ENCODE results near the gene TPM1. TPM values are rescaled to one million over a fixed set of nuclear protein-coding genes. Genes with fewer than 3 reads are reported as not detected.
"Not testable (repeated sequence)": the region's sequence is repeated elsewhere in the genome, so short reads cannot be mapped to it uniquely, and the experiment has no call there.

The TPM1 gene
- total and polyA plus RNA-seq, 7 donors = 1,097 to 5,131 (median 2,822) TPM

DNA sequence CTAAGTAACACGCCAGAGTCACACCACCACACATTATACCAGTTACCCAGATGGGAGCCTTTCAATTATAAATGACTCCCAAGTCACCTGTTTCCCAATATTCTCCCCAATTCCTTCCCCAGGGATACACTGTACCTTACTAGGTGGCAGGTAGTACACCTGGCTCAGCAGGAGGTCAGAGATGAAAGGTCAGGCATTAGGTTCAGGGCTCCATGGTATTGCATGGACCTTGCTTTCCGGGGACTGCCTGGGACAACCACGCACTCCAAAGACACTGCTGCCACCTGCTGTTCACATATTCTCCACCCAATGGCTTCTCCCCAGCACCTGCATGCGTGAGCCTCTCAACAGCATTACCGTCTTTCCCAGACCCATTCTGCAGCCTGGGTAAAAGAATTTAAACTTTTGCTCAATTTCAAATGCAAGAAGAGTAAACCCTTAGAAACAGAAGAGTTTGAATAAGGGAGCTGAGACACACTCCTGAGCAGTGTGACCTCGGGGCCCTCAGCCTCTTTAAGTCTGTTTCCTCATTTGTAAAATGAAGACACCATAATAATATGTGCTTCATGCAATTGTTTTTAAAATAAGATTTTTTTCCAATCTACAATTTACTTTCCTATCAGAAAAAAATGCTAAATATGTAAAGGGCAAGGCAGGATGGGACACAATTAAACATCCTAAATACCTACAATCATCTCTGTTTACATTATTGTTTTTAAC is 51.1 kb downstream of the TPM1 start:
- ATAC-seq (peak; percentile 94 to 98 (median 96)), DNase-seq (peak; percentile 76 to 85)
- no peaks in the 10 kb centered on the region for H3K36me3 ChIP-seq (ENCODE audit: insufficient read depth in 1 of 2, low read depth in 1 of 2)
- TF ChIP-seq, protein P1, sequence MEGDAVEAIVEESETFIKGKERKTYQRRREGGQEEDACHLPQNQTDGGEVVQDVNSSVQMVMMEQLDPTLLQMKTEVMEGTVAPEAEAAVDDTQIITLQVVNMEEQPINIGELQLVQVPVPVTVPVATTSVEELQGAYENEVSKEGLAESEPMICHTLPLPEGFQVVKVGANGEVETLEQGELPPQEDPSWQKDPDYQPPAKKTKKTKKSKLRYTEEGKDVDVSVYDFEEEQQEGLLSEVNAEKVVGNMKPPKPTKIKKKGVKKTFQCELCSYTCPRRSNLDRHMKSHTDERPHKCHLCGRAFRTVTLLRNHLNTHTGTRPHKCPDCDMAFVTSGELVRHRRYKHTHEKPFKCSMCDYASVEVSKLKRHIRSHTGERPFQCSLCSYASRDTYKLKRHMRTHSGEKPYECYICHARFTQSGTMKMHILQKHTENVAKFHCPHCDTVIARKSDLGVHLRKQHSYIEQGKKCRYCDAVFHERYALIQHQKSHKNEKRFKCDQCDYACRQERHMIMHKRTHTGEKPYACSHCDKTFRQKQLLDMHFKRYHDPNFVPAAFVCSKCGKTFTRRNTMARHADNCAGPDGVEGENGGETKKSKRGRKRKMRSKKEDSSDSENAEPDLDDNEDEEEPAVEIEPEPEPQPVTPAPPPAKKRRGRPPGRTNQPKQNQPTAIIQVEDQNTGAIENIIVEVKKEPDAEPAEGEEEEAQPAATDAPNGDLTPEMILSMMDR (IDR thresholded peaks at IDR 0.05) = peak; percentile 86
- WGBS, 3 donors = 25 to 30% (median 25%) methylated on average over 6 of the region's 6 CpGs
- no peaks in the 10 kb centered on the region for H3K9me3 ChIP-seq
- H3K27me3 ChIP-seq (ENCODE audit: insufficient read depth in 3 of 3, low read length in 2 of 3) = no peaks in the 10 kb centered on the region
- H3K4me1 ChIP-seq = no peaks in the 10 kb centered on the region
- intact Hi-C loops (cut with DNase I) = loop anchor here (1.0 to 10.0 kb wide), 8 partner anchors 46 to 311 kb away; no protein-coding TSS in a partner anchor
- H3K4me3 ChIP-seq = no peak overlapping the region
- no peak overlapping the region for H3K27ac ChIP-seq

DNA sequence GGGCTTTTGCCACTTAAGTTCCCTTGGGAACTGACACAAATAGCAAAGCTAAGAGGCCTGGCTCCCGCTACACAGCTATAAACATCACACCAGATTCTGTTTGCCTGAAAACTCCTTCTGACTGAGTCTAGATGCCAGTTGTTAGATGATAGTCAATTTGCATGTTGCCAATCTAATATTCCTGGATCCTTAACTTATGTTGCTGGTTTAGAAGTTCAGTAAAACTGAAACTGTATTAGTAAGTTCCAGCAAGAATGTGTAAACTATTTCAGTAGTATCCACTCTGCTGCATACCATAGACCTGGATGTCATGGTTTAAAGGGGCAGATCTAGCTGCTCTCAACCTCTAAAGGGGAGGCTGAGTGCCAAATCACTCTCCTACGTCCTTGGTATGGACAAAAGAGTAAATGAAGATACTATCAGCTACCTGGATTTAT is 52.0 kb downstream of the TPM1 start:
- H3K4me1 ChIP-seq = no peaks in the 10 kb centered on the region
- no peaks in the 10 kb centered on the region for H3K36me3 ChIP-seq (ENCODE audit: insufficient read depth in 1 of 2, low read depth in 1 of 2)
- intact Hi-C loops (cut with DNase I) = loop anchor here (2.0 to 10.0 kb wide), 5 partner anchors 47 to 312 kb away; no protein-coding TSS in a partner anchor
- H3K27ac ChIP-seq = no peak overlapping the region
- TF ChIP-seq, protein P1 (IDR thresholded peaks at IDR 0.05) = no peak
- ATAC-seq (peak in 2 of 4 donors; percentile 48 to 53), DNase-seq (no peak)
- no peaks in the 10 kb centered on the region for H3K27me3 ChIP-seq (ENCODE audit: insufficient read depth in 3 of 3, low read length in 2 of 3)
- H3K9me3 ChIP-seq = no peaks in the 10 kb centered on the region
- WGBS, 3 donors = 30 to 76% (median 40%) methylated on average over 2 of the region's 2 CpGs
- H3K4me3 ChIP-seq = no peak overlapping the region

DNA sequence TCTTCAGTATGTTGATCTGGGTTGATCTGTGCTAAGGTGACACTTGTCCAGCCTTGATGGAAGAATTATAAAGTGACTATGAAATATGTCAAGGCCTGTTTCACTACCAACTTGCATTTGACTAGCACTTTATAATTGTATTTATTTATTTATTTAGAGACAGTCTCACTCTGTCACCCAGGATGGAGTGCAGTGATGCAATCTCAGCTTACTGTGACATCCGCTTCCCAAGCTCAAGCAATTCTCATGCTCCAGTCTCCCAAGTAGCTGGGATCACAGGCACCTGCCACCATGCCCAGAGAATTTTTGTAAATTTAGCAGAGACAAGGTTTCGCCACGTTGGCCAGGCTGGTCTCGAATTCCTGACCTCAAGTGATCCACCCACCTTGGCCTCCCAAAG is 53.6 kb downstream of the TPM1 start:
- intact Hi-C loops (cut with DNase I) = loop anchor here in 1 of 2 donors (10.0 kb wide), 2 partner anchors 101 to 311 kb away; no protein-coding TSS in a partner anchor
- ATAC-seq = no peak

DNA sequence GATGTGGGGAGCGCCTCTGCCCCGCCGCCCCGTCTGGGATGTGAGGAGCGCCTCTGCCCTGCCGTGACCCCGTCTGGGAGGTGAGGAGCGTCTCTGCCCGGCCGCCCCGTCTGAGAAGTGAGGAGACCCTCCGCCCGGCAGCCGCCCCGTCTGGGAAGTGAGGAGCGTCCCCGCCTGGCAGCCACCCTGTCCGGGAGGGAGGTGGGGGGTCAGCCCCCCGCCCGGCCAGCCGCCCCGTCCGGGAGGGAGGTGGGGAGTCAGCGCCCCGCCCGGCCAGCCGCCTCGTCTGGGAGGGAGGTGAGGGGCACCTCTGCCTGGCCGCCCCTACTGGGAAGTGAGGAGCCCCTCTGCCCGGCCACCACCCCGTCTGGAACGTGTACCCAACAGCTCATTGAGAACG is 56.4 kb downstream of the TPM1 start:
- not testable (repeated sequence) for H3K9me3 ChIP-seq; ATAC-seq; DNase-seq; H3K36me3 ChIP-seq (ENCODE audit: insufficient read depth in 1 of 2, low read depth in 1 of 2); H3K27me3 ChIP-seq (ENCODE audit: insufficient read depth in 3 of 3, low read length in 2 of 3); H3K4me3 ChIP-seq; H3K4me1 ChIP-seq; H3K27ac ChIP-seq
- WGBS, 3 donors = 92 to 94% (median 92%) methylated on average over 12 to 28 of the region's 33 CpGs
- intact Hi-C loops (cut with DNase I) = loop anchor here in 1 of 2 donors (10.0 kb wide), 2 partner anchors 104 to 314 kb away; no protein-coding TSS in a partner anchor

More for the DNA sequence above, 53.6 kb downstream of the TPM1 start:
- Histone ChIP-seq H3K27ac (no peak overlapping the region), H3K27me3 (ENCODE audit: insufficient read depth in 3 of 3, low read length in 2 of 3) (no peaks in the 10 kb centered on the region), H3K4me3 (no peak overlapping the region), H3K4me1 (no peaks in the 10 kb centered on the region), H3K36me3 (ENCODE audit: insufficient read depth in 1 of 2, low read depth in 1 of 2) (no peaks in the 10 kb centered on the region), H3K9me3 (no peaks in the 10 kb centered on the region)
- DNase-seq = no peak
- 85 to 93% (median 85%) methylated on average over 4 of the region's 4 CpGs for WGBS, 3 donors
- TF ChIP-seq, protein P1 (IDR thresholded peaks at IDR 0.05) = no peak

DNA sequence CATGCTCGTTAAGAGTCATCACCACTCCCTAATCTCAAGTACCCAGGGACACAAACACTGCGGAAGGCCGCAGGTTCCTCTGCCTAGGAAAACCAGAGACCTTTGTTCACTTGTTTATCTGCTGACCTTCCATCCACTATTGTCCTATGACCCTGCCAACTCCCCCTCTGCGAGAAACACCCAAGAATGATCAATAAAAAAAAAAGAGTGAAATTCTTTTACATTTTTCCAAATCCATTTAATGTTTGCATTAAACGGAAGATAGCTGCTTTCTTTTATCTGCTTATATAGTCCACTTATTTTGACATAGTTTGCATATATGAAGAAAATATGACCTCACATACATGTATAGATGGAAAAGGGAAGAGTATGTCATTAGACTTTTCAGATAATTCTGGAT is 57.0 kb downstream of the TPM1 start:
- H3K9me3 ChIP-seq; H3K27ac ChIP-seq; H3K27me3 ChIP-seq (ENCODE audit: insufficient read depth in 3 of 3, low read length in 2 of 3); H3K4me1 ChIP-seq; H3K4me3 ChIP-seq; ATAC-seq; DNase-seq; H3K36me3 ChIP-seq (ENCODE audit: insufficient read depth in 1 of 2, low read depth in 1 of 2): not testable (repeated sequence)
- intact Hi-C loops (cut with DNase I) = loop anchor here in 1 of 2 donors (10.0 kb wide), 2 partner anchors 105 to 315 kb away; no protein-coding TSS in a partner anchor
- 74 to 85% (median 85%) methylated on average over 3 to 5 of the region's 5 CpGs for WGBS, 3 donors
